SK-N-SH treated with all-trans-retinoic acid at 6 μM for 48 hours (cell line): ENCODE data around the gene PTGES3L.

ENCODE experiments used
- ARNTL ChIP-seq: fragments of 450-650 bp; formaldehyde crosslinking; IDR thresholded peaks from 2 replicates; pipeline ENCODE4 v1.5.0; 2020; ENCODE audit warnings: low read depth, mild to moderate bottlenecking, moderate library complexity, borderline replicate concordance
- ESRRG ChIP-seq: fragments of 250-450 bp; sonication (Bioruptor Pico); IDR thresholded peaks from 2 replicates; pipeline ENCODE4 v1.6.1; 2021; ENCODE audit warnings: mild to moderate bottlenecking
- OSR1 ChIP-seq: fragments of 250-450 bp; sonication (Bioruptor Pico); IDR thresholded peaks from 2 replicates; pipeline ENCODE4 v1.8.0; 2022; ENCODE audit warnings: moderate library complexity, mild to moderate bottlenecking, inconsistent platforms
- SNAI2 ChIP-seq: fragments of 250-450 bp; sonication (Bioruptor Pico); IDR thresholded peaks from 2 replicates; pipeline ENCODE4 v1.5.0; 2020; ENCODE audit warnings: mild to moderate bottlenecking, moderate library complexity
- TOX ChIP-seq: fragments of 250-450 bp; sonication (Bioruptor Pico); IDR thresholded peaks from 2 replicates; pipeline ENCODE4 v1.8.0; 2021; ENCODE audit warnings: mild to moderate bottlenecking, moderate library complexity, borderline replicate concordance
- ZFP3 ChIP-seq: fragments of 250-450 bp; sonication (Bioruptor Pico); IDR thresholded peaks from 2 replicates; pipeline ENCODE4 v1.5.0; 2020; ENCODE audit warnings: mild to moderate bottlenecking, moderate library complexity
- ZFP30 ChIP-seq: fragments of 450-650 bp; formaldehyde crosslinking; IDR thresholded peaks from 2 replicates; pipeline ENCODE4 v1.5.0; 2022; ENCODE audit warnings: mild to moderate bottlenecking, moderate library complexity
- ZNF70 ChIP-seq: fragments of 450-650 bp; formaldehyde crosslinking; IDR thresholded peaks from 2 replicates; pipeline ENCODE4 v1.5.0; 2020; ENCODE audit warnings: mild to moderate bottlenecking, moderate library complexity
- TF ChIP-seq, protein P1 (sequence below): fragments of 250-450 bp; sonication (Bioruptor Pico); IDR thresholded peaks from 2 replicates; pipeline ENCODE4 v1.8.0; 2021; ENCODE audit warnings: low read depth, mild to moderate bottlenecking, moderate library complexity, borderline replicate concordance
- TF ChIP-seq, protein P2 (sequence below): fragments of 250-450 bp; sonication (Bioruptor Pico); IDR thresholded peaks from 2 replicates; pipeline ENCODE4 v1.8.0; 2020; ENCODE audit warnings: mild to moderate bottlenecking, moderate library complexity, borderline replicate concordance
- TF ChIP-seq, protein P3 (sequence below): fragments of 250-450 bp; sonication (Bioruptor Pico); IDR thresholded peaks from 2 replicates; pipeline ENCODE4 v1.5.1; 2021; ENCODE audit warnings: mild to moderate bottlenecking, moderate library complexity
- TF ChIP-seq, protein P4 (sequence below): fragments of 250-450 bp; sonication (Bioruptor Pico); IDR thresholded peaks from 2 replicates; pipeline ENCODE4 v1.5.1; 2020; ENCODE audit warnings: low read depth, mild to moderate bottlenecking, moderate library complexity

DNA sequence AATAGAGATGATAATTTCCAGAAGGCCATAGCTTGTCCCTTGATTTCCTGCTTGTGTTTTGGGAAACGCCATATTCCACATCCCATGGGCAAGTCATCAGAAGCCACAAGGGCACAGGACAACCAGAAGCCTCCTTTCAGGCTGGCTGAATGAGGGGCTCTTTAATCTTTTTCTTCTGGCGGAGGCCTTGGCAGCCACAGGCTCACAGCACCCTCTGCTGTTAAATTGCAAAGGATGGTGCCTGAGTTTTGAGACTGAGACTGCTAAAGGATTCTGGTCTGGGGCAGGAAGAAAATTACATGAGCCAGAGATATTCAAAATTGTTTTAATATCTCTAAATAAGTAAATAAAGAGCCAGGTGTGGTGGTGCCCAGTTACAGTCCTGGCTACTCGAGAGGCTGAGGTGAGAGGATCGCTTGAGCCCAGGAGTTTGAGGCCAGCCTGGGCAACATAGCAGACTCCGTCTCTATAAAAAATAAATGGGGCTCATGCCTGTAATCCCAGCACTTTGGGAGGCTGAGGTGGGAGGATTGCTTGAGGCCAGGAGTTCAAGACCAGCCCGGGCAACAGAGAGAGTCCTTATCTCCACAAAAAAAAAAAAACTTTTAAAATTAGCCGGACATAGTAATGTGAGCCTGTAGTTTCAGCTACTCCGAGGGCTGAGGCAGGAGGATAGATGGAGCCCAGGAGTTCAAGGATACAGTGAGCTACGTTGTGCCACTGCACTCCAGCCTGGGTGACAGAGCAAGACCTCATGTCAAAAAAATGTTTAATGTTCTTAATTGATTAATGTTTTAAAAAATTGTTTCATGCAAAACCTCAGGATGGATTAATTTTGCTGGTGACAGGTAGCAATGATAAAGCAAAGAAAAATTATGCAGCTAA lies 41.9 kb downstream of the PTGES3L start:
- TF ChIP-seq, protein P1, sequence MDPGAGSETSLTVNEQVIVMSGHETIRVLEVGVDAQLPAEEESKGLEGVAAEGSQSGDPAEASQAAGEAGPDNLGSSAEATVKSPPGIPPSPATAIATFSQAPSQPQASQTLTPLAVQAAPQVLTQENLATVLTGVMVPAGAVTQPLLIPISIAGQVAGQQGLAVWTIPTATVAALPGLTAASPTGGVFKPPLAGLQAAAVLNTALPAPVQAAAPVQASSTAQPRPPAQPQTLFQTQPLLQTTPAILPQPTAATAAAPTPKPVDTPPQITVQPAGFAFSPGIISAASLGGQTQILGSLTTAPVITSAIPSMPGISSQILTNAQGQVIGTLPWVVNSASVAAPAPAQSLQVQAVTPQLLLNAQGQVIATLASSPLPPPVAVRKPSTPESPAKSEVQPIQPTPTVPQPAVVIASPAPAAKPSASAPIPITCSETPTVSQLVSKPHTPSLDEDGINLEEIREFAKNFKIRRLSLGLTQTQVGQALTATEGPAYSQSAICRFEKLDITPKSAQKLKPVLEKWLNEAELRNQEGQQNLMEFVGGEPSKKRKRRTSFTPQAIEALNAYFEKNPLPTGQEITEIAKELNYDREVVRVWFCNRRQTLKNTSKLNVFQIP (CRISPR knock-in tag): no peak
- TF ChIP-seq SNAI2 (no peak), ZFP3 (CRISPR knock-in tag) (no peak), ZFP30 (no peak), TOX (CRISPR knock-in tag) (no peak), OSR1 (no peak), ESRRG (CRISPR knock-in tag) (no peak), ARNTL (CRISPR knock-in tag) (no peak), ZNF70 (CRISPR knock-in tag) (no peak)
- TF ChIP-seq, protein P2, sequence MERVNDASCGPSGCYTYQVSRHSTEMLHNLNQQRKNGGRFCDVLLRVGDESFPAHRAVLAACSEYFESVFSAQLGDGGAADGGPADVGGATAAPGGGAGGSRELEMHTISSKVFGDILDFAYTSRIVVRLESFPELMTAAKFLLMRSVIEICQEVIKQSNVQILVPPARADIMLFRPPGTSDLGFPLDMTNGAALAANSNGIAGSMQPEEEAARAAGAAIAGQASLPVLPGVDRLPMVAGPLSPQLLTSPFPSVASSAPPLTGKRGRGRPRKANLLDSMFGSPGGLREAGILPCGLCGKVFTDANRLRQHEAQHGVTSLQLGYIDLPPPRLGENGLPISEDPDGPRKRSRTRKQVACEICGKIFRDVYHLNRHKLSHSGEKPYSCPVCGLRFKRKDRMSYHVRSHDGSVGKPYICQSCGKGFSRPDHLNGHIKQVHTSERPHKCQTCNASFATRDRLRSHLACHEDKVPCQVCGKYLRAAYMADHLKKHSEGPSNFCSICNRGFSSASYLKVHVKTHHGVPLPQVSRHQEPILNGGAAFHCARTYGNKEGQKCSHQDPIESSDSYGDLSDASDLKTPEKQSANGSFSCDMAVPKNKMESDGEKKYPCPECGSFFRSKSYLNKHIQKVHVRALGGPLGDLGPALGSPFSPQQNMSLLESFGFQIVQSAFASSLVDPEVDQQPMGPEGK (CRISPR knock-in tag): no peak
- TF ChIP-seq, protein P3, sequence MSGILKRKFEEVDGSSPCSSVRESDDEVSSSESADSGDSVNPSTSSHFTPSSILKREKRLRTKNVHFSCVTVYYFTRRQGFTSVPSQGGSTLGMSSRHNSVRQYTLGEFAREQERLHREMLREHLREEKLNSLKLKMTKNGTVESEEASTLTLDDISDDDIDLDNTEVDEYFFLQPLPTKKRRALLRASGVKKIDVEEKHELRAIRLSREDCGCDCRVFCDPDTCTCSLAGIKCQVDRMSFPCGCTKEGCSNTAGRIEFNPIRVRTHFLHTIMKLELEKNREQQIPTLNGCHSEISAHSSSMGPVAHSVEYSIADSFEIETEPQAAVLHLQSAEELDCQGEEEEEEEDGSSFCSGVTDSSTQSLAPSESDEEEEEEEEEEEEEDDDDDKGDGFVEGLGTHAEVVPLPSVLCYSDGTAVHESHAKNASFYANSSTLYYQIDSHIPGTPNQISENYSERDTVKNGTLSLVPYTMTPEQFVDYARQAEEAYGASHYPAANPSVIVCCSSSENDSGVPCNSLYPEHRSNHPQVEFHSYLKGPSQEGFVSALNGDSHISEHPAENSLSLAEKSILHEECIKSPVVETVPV: no peak
- TF ChIP-seq, protein P4, sequence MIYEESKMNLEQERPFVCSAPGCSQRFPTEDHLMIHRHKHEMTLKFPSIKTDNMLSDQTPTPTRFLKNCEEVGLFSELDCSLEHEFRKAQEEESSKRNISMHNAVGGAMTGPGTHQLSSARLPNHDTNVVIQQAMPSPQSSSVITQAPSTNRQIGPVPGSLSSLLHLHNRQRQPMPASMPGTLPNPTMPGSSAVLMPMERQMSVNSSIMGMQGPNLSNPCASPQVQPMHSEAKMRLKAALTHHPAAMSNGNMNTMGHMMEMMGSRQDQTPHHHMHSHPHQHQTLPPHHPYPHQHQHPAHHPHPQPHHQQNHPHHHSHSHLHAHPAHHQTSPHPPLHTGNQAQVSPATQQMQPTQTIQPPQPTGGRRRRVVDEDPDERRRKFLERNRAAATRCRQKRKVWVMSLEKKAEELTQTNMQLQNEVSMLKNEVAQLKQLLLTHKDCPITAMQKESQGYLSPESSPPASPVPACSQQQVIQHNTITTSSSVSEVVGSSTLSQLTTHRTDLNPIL (CRISPR knock-in tag): no peak
